Sigmoid colon (tissue), 7 donors: ENCODE measurements around the gene OR6N1. TPM values are rescaled to one million over a fixed set of nuclear protein-coding genes. Genes with fewer than 3 reads are reported as not detected.

Experiments used
- DNase-seq: peaks from one replicate; pipeline ENCODE4 v3.0.0-alpha.2; 2019
- H3K27ac ChIP-seq, 4 donors: fragments of 200-600 bp; sonication (generic); one replicate each; pipeline ENCODE4 v1.5.1; 2016 to 2019; ENCODE audit warnings: mild to moderate bottlenecking in 1 of 4
- H3K27me3 ChIP-seq, 3 donors: fragments of 200-600 bp; sonication (generic); one replicate each; pipeline ENCODE4 v1.5.1; 2019; ENCODE audit warnings: mild to moderate bottlenecking in 1 of 3
- H3K36me3 ChIP-seq, 4 donors: fragments of 200-600 bp; sonication (generic); one replicate each; pipeline ENCODE4 v1.5.1; 2016 to 2019
- H3K4me1 ChIP-seq, 4 donors: fragments of 200-600 bp; sonication (generic); one replicate each; pipeline ENCODE4 v1.5.1; 2017 to 2019
- H3K4me3 ChIP-seq, 4 donors: fragments of 200-600 bp; sonication (generic); one replicate each; pipeline ENCODE4 v1.5.1; 2017 to 2019; ENCODE audit warnings: mild to moderate bottlenecking in 2 of 4, moderate library complexity in 1 of 4
- H3K9me3 ChIP-seq, 4 donors: fragments of 200-600 bp in 3 of 4; sonication (generic) in 3 of 4; one replicate each; pipeline versions ENCODE4 v1.5.1 to v1.6.1; 2013 to 2019
- CTCF ChIP-seq, 4 experiments: fragments of 450-650 bp in 3 of 4; fragments of 200-600 bp in 1 of 4; IDR thresholded peaks; one replicate each; pipeline ENCODE4 v1.5.1; 2016 to 2019; ENCODE audit warnings: antibody characterized with exemption in 4 of 4, mild to moderate bottlenecking in 3 of 4, moderate library complexity in 2 of 4
- EP300 ChIP-seq, 4 donors: sonication (generic); formaldehyde crosslinking; IDR thresholded peaks; one replicate each; pipeline ENCODE4 v1.6.1; 2017; ENCODE audit warnings: antibody characterized with exemption in 4 of 4
- POLR2A ChIP-seq, 2 donors: fragments of 450-650 bp; IDR thresholded peaks; one replicate each; pipeline ENCODE4 v1.6.1; 2016; ENCODE audit warnings: antibody characterized with exemption in 2 of 2, mild to moderate bottlenecking in 2 of 2, moderate library complexity in 2 of 2
- POLR2AphosphoS5 ChIP-seq, 4 donors: sonication (generic); formaldehyde crosslinking; IDR thresholded peaks; one replicate each; pipeline ENCODE4 v1.6.1; 2017; ENCODE audit warnings: antibody characterized with exemption in 4 of 4
- WGBS, 2 donors: extraction: QIAGEN DNeasy Blood & Tissue Kit; methylation state at CpG; one replicate each; pipeline ENCODE4 v1.1.7; 2013; 5-methylcytosine and 5-hydroxymethylcytosine counted together
- intact Hi-C: fragments of 100-400 bp; cut with DNase I; formaldehyde crosslinking; loops from one replicate; pipeline ENCODE4 v1.15.1; 2023
- polyA plus RNA-seq, 3 donors: library from polyadenylated mRNA; stranded (reverse); fragments of 200-250 nt; gene quantifications; one replicate each; pipeline ENCODE4 v1.2.3, GENCODE V29; 2013
- total RNA-seq, 4 donors: library from RNA; depleted of rRNA; stranded (reverse); fragments of >200 nt; gene quantifications; one replicate each; pipeline ENCODE4 v1.1.0, GENCODE V29; 2016
- donor health status: healthy with polysubstance abuse.
- donor health status: Bipolar disorder and iron deficiency.
- donor health status: healthy.

OR6N1 gene
- total RNA-seq: not detected
- not detected for polyA plus RNA-seq

DNA sequence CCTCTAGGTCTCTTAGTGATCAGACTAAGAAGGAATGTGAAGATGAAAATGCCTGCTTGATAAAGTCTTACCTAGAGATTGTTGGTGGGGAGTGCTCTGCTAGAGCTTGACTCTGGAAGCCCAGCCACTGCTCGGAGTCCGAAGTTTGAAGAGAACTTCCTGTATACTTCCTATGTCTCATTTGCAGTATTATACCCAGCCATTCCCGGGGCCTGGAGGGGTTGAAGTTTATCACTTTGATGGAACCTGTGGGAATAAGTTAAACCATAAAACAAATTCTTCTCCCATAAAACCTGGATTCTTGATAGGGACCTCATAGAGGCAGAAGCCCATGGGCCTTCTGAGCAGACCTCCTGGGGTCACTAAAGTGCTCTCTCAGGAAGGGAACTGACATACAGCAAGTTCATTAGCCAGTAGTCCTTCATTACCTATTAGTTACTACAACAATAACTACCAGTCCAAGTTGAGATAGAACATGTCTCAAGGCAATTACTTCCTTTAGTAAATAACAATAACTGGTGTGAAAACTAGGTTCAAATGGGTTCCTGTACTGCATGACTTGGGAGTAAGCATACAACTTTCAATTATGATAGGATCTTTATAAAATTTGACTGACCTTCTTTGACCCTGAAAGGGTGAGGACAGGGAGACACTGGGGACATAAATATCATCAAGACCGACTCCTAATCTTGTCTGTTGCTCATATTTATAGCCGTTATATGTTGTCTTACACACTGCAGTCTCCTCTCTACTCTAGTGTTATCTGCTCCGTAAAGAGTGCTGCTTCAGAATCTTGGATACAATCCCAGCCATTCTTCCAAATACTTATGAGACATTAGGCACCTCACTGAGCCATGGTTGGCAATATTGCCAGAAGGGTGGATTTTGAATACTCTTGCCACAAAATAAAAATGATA, at the start of gene OR6N1:
TSS of gene OR6N1 (minus strand) at position 246 of the 917 bp plus-strand sequence. CDS start 5,513 bp downstream, outside the sequence.
- no peak within 1 kb of the TSS for H3K27ac ChIP-seq
- no peaks in the 10 kb centered on the region for H3K9me3 ChIP-seq
- WGBS, 2 donors: 51 to 73% methylated on average over 6 of the region's 6 CpGs
- DNase-seq: no peak
- H3K36me3 ChIP-seq: no peaks in the 10 kb centered on the region
- H3K27me3 ChIP-seq: no peaks in the 10 kb centered on the region
- no peaks in the 10 kb centered on the region for H3K4me1 ChIP-seq
- intact Hi-C loops: no loop called here
- H3K4me3 ChIP-seq: no peak within 1 kb of the TSS
- TF ChIP-seq CTCF (IDR thresholded peaks at IDR 0.05) (no peak), POLR2AphosphoS5 (IDR thresholded peaks at IDR 0.05) (no peak), EP300 (IDR thresholded peaks at IDR 0.05) (no peak), POLR2A (IDR thresholded peaks at IDR 0.05) (no peak)

DNA sequence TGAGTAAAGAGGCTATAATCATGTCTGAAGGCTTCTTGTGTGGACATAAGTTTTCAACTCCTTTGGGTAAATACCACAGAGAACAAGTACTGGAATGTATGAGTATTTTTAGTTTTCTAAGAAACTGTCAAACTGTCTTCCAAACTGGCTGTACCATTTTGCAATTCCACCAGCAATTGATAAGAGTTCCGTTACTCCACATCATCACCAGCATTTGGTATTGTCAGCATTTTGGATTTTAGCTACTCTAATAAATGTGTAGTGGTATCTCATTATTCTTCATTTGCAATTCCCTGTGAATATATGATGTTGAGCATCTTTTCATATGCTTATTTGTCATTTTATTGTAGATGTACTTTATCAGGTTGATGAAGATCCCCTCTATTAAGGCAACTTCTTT, 49.7 kb upstream of the OR6N1 start:
- no peaks in the 10 kb centered on the region for H3K27me3 ChIP-seq
- intact Hi-C loops: no loop called here
- WGBS, 2 donors: 88 to 89% methylated on average over 1 of the region's 1 CpG
- no peak overlapping the region for H3K27ac ChIP-seq
- DNase-seq: no peak
- TF ChIP-seq CTCF (IDR thresholded peaks at IDR 0.05): no peak
- no peak for TF ChIP-seq POLR2A (IDR thresholded peaks at IDR 0.05)
- no peak for TF ChIP-seq EP300 (IDR thresholded peaks at IDR 0.05)
- TF ChIP-seq POLR2AphosphoS5 (IDR thresholded peaks at IDR 0.05): no peak
- H3K4me3 ChIP-seq: no peak overlapping the region
- H3K36me3 ChIP-seq: no peaks in the 10 kb centered on the region
- peaks cover 0 to 6% (median 0%) of the 10 kb centered on the region in 4 donors for H3K4me1 ChIP-seq
- H3K9me3 ChIP-seq: peaks cover 0 to 3% (median 0%) of the 10 kb centered on the region in 4 donors

- intact Hi-C loops: no loop called here
- no peaks in the 10 kb centered on the region for H3K27me3 ChIP-seq
- no peaks in the 10 kb centered on the region for H3K36me3 ChIP-seq
- peaks cover 0 to 3% (median 0%) of the 10 kb centered on the region in 4 donors for H3K9me3 ChIP-seq
- H3K27ac ChIP-seq: no peak overlapping the region
- WGBS, 2 donors: 58 to 72% methylated on average over 7 of the region's 7 CpGs
- no peak overlapping the region for H3K4me3 ChIP-seq
- H3K4me1 ChIP-seq: peaks cover 0 to 6% (median 0%) of the 10 kb centered on the region in 4 donors
- no peak for TF ChIP-seq POLR2A (IDR thresholded peaks at IDR 0.05)
- no peak for TF ChIP-seq CTCF (IDR thresholded peaks at IDR 0.05)
- no peak for TF ChIP-seq POLR2AphosphoS5 (IDR thresholded peaks at IDR 0.05)
- no peak for TF ChIP-seq EP300 (IDR thresholded peaks at IDR 0.05)
- DNase-seq: no peak
Observed at GRCh38 chr1:158819461-158820443, 47.8 kb upstream of the OR6N1 start.

DNA sequence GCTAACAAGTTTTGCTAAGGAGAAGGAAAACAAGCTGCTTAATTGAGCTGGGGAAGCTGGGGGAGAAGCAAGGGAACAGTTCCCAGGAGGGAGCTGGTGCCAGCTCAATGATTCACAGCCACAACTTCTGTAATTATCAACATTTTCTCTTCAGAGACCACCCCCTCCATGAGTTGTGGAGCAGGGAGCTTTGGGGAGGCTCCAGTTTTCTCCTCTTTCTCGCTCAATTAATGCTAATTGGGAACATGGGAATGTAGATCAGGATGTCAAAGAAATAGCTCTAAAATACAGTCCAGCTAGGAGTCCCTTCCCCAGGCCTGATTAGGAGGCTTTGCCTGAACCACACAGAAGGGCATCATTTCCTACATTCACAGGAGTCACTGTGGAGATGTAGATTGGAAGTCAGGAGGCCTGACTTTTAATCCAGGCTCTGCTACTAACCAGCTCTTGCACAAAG, 47.0 kb upstream of the OR6N1 start:
- no peaks in the 10 kb centered on the region for H3K36me3 ChIP-seq
- 66 to 74% methylated on average over 1 of the region's 1 CpG for WGBS, 2 donors
- H3K9me3 ChIP-seq: no peaks in the 10 kb centered on the region
- H3K27me3 ChIP-seq: no peaks in the 10 kb centered on the region
- intact Hi-C loops: no loop called here
- no peak overlapping the region for H3K4me3 ChIP-seq
- H3K27ac ChIP-seq: no peak overlapping the region
- TF ChIP-seq EP300 (IDR thresholded peaks at IDR 0.05): no peak
- no peak for TF ChIP-seq POLR2AphosphoS5 (IDR thresholded peaks at IDR 0.05)
- no peak for TF ChIP-seq POLR2A (IDR thresholded peaks at IDR 0.05)
- TF ChIP-seq CTCF (IDR thresholded peaks at IDR 0.05): no peak
- H3K4me1 ChIP-seq: peaks cover 0 to 6% (median 0%) of the 10 kb centered on the region in 4 donors
- DNase-seq: no peak
